T-helper 17 cell (primary cell): Measurements from ENCODE around the gene RPEL1. TPM values are rescaled to one million over a fixed set of nuclear protein-coding genes. Genes with fewer than 3 reads are reported as not detected.
"Not testable (repeated sequence)": the region's sequence is repeated elsewhere in the genome, so short reads cannot be mapped to it uniquely, and the experiment has no call there.

Source experiments
- ATAC-seq: fragments of 150-1000 bp; cut with Tn5 transposase; 2 replicates; pipeline ENCODE4 v1.10.0; 2021; ENCODE audit warnings: mild to moderate bottlenecking, moderate library complexity
- DNase-seq, 3 donors: peaks; one replicate each; pipeline versions ENCODE4 v3.0.0 to v3.0.0-alpha.2; 2020 to 2021
- H3K9me3 ChIP-seq: one replicate; pipeline ENCODE4 v1.7.0; 2013; ENCODE audit warnings: low read length, mild to moderate bottlenecking; ENCODE audit not compliant: control insufficient read depth, poor library complexity, severe bottlenecking
- H3K27ac Mint-ChIP-seq: one replicate; pipeline ENCODE4 v1.8.0; 2022; ENCODE audit warnings: mild to moderate bottlenecking, moderate library complexity, mixed read lengths
- H3K27me3 Mint-ChIP-seq: one replicate; pipeline ENCODE4 v1.8.0; 2022; ENCODE audit warnings: mixed read lengths
- H3K36me3 Mint-ChIP-seq: one replicate; pipeline ENCODE4 v1.8.0; 2022; ENCODE audit warnings: low read depth, mixed read lengths
- H3K4me1 Mint-ChIP-seq: one replicate; pipeline ENCODE4 v1.8.0; 2022; ENCODE audit warnings: mild to moderate bottlenecking, mixed read lengths
- H3K4me3 Mint-ChIP-seq: one replicate; pipeline ENCODE4 v1.8.0; 2022; ENCODE audit warnings: mild to moderate bottlenecking, moderate library complexity, mixed read lengths
- total RNA-seq, 4 donors: library from RNA in 2 of 4; stranded (reverse) in 2 of 4; gene quantifications; one replicate each; pipeline ENCODE4 v1.2.3 and lab custom pipeline; 2022 to 2026

The RPEL1 gene
- total RNA-seq, 2 donors from 2014 or later, result not detected

GRCh38 chr10:103215601-103216000 lies 30.1 kb upstream of the RPEL1 start:
- Mint-ChIP-seq H3K27ac (no peak overlapping the region), H3K4me3 (no peak overlapping the region), H3K4me1 (no peaks in the 10 kb centered on the region), H3K36me3 (peaks cover 2% of the 10 kb centered on the region), H3K27me3 (peaks cover 11% of the 10 kb centered on the region)
- H3K9me3 ChIP-seq, result no peaks in the 10 kb centered on the region
- no peak for ATAC-seq
- no peak for DNase-seq

GRCh38 chr10:103216362-103216761 lies 29.3 kb upstream of the RPEL1 start:
- not testable (repeated sequence) for H3K27ac Mint-ChIP-seq, H3K9me3 ChIP-seq, H3K4me1 Mint-ChIP-seq, ATAC-seq, H3K4me3 Mint-ChIP-seq, DNase-seq, H3K36me3 Mint-ChIP-seq
- H3K27me3 Mint-ChIP-seq, result peaks cover 11% of the 10 kb centered on the region

DNA sequence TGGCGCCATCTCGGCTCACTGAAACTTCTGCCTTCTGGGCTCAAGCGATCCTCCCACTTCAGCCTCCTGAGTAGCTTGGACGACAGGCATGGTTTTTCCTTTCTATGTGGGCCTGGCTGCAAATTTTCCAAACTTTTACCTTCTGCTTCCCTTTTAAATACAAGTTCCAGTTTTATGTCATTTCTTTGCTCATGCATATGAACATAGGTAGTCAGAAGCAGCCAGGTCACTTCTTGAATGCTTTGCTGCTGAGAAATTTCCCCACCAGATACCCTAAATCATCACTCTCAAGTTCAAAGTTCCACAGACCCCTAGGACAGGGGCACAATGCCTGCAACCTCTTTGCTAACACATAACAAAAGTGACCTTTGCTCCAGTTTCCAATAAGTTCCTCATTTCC lies 21.6 kb upstream of the RPEL1 start:
- H3K9me3 ChIP-seq, result no peaks in the 10 kb centered on the region
- no peaks in the 10 kb centered on the region for H3K4me1 Mint-ChIP-seq
- H3K27me3 Mint-ChIP-seq, result no peaks in the 10 kb centered on the region
- no peak overlapping the region for H3K27ac Mint-ChIP-seq
- no peaks in the 10 kb centered on the region for H3K36me3 Mint-ChIP-seq
- DNase-seq (no peak), ATAC-seq (no peak)
- H3K4me3 Mint-ChIP-seq, result no peak overlapping the region

- not testable (repeated sequence) for H3K9me3 ChIP-seq, H3K4me1 Mint-ChIP-seq, H3K27me3 Mint-ChIP-seq, H3K36me3 Mint-ChIP-seq, H3K4me3 Mint-ChIP-seq, DNase-seq, H3K27ac Mint-ChIP-seq, ATAC-seq
Measured at GRCh38 chr10:103224721-103225120, 21.0 kb upstream of the RPEL1 start.

DNA sequence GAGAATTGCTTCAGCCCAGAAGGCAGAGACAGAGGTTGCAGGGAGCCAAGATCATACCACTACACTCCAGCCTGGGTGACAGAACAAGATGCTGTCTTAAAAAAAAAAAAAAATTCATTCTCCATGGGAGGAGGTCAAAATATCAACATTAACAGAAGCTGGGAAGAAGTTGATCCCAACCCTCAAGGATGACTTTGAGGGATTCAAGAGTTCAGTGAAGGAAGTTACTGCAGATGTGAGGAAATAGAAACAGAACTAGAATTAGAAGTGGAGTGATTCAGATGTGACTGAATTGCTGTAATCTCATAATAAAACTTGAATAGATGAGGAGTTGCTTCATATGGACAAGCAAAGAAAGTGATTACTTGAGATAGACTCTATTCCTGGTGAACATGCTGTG lies 19.7 kb upstream of the RPEL1 start:
- ATAC-seq (no peak), DNase-seq (no peak)
- Mint-ChIP-seq H3K4me1 (no peaks in the 10 kb centered on the region), H3K36me3 (no peaks in the 10 kb centered on the region), H3K27ac (no peak overlapping the region), H3K4me3 (no peak overlapping the region), H3K27me3 (no peaks in the 10 kb centered on the region)
- no peaks in the 10 kb centered on the region for H3K9me3 ChIP-seq

DNA sequence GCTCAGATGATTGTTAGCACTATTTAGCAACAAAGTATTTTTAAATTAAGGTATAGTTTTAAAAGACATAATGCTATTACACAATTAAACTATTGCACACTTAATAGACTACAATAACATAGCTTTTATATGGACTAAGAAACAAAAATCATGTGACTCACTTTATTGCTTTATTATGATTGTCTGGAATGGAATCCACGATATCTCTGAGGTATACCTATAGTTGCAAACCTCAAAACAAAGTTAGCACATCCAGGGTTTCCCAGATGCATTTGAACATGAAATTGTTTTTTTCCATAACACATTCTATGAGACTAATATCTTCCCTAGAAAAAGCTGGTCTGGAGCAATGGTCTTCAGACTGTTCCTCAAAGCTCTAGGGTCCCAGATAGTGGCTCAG lies 18.3 kb upstream of the RPEL1 start:
- H3K36me3 Mint-ChIP-seq, result peaks cover 2% of the 10 kb centered on the region
- peaks cover 6% of the 10 kb centered on the region for H3K27me3 Mint-ChIP-seq
- no peak overlapping the region for H3K4me3 Mint-ChIP-seq
- no peak overlapping the region for H3K27ac Mint-ChIP-seq
- no peak for DNase-seq
- no peaks in the 10 kb centered on the region for H3K9me3 ChIP-seq
- peaks cover 3% of the 10 kb centered on the region for H3K4me1 Mint-ChIP-seq
- ATAC-seq, result no peak

- no peak overlapping the region for H3K27ac Mint-ChIP-seq
- peaks cover 15% of the 10 kb centered on the region for H3K27me3 Mint-ChIP-seq
- no peak for DNase-seq
- H3K36me3 Mint-ChIP-seq, result peaks cover 4% of the 10 kb centered on the region
- no peak for ATAC-seq
- H3K4me3 Mint-ChIP-seq, result no peak overlapping the region
- H3K4me1 Mint-ChIP-seq, result peaks cover 9% of the 10 kb centered on the region
- H3K9me3 ChIP-seq, result no peaks in the 10 kb centered on the region
Measured at GRCh38 chr10:103231047-103231551, 14.6 kb upstream of the RPEL1 start.

DNA sequence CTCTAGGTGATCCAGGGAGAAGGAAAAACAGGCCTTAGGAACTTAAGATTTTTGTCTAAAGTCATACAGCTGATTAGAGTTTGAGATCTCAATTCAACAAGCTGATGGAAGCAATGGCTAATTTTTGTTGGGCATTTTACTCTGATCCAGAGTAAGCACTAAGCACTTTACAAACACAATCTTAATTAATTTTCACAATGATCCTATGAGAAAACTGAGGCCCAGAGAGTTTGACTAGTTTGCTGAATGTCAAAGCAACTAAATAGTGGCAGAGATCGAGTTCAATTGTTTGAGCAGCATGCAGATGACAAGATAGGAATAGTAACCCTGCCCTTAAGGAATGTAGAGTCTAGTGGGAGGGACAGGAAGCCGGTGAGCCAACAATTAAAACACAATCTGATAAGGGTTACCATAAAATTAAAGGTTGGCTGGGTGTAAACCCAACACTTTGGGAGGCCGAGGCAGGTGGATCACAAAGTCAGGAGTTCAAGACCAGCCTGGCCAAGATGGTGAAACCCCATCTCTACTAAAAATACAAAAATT lies 13.5 kb upstream of the RPEL1 start:
- no peak for ATAC-seq
- Mint-ChIP-seq H3K4me1 (peaks cover 9% of the 10 kb centered on the region), H3K4me3 (no peak overlapping the region), H3K27ac (no peak overlapping the region), H3K27me3 (peaks cover 15% of the 10 kb centered on the region), H3K36me3 (peaks cover 4% of the 10 kb centered on the region)
- no peaks in the 10 kb centered on the region for H3K9me3 ChIP-seq
- DNase-seq, result no peak

- Mint-ChIP-seq H3K27me3 (peaks cover 15% of the 10 kb centered on the region), H3K27ac (no peak overlapping the region), H3K36me3 (peaks cover 4% of the 10 kb centered on the region), H3K4me1 (peaks cover 9% of the 10 kb centered on the region), H3K4me3 (no peak overlapping the region)
- ATAC-seq (no peak), DNase-seq (no peak)
- H3K9me3 ChIP-seq, result no peaks in the 10 kb centered on the region
Measured at GRCh38 chr10:103232772-103233488, 12.8 kb upstream of the RPEL1 start.

DNA sequence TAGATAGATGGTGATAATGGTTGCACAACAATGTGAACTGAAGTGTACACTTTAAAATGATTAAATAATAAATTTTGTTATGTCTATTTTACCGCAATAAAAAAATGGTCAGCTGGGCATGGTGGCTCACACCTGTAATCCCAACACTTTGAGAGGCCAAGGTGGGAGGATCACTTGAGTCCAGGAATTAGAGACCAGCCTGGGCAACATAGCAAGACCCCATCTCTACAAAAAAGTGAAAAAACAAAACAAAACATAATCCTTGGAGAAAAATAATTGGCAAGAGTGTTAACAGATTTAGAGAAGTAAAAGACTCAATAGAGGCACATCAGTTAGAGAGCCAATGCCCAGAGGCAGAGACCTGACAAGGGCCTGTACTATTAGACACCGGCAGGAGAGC lies 9.9 kb upstream of the RPEL1 start:
- Mint-ChIP-seq H3K27ac (no peak overlapping the region), H3K4me3 (no peak overlapping the region), H3K4me1 (peaks cover 19% of the 10 kb centered on the region), H3K27me3 (peaks cover 19% of the 10 kb centered on the region), H3K36me3 (peaks cover 4% of the 10 kb centered on the region)
- DNase-seq (no peak), ATAC-seq (no peak)
- H3K9me3 ChIP-seq, result no peaks in the 10 kb centered on the region

DNA sequence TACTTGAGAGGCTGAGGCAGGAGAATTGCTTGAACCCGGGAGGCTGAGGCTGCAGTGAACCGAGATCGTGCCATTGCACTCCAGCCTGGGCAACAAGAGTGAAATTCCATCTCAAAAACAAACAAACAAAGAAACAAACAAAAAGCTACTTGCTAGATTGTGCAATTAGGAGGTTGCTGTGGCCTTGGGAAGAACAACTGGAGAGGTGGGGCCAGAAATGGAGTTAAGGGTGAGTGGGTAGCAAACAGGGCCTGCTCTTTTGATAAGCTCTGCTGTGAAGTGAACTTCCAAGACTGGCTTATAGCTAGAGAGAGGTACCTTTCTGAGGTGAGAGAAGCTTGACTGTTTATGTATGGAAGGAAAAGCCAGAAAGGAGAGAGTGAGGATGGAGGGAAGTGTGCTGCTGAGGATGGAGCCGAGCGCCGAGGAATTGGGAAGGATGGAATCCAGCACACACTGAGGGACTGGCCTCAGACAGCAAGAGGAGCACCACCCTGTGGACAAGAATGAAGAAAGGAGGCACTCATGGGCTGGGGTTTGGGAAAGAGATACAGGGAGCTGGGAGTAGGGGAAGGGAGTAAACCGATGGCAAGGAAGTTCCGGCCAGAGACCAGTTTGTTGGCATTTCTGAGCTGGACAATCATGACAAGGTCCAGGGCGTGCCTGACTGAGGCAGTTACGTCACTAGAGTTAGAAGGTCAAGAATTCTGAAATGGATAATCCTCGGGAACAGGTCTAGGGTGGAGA lies 7.0 kb upstream of the RPEL1 start:
- H3K4me1 Mint-ChIP-seq, result peaks cover 12% of the 10 kb centered on the region
- H3K27ac Mint-ChIP-seq, result no peak overlapping the region
- ATAC-seq, result no peak
- no peaks in the 10 kb centered on the region for H3K9me3 ChIP-seq
- no peaks in the 10 kb centered on the region for H3K36me3 Mint-ChIP-seq
- H3K4me3 Mint-ChIP-seq, result no peak overlapping the region
- no peak for DNase-seq
- H3K27me3 Mint-ChIP-seq, result peaks cover 9% of the 10 kb centered on the region

DNA sequence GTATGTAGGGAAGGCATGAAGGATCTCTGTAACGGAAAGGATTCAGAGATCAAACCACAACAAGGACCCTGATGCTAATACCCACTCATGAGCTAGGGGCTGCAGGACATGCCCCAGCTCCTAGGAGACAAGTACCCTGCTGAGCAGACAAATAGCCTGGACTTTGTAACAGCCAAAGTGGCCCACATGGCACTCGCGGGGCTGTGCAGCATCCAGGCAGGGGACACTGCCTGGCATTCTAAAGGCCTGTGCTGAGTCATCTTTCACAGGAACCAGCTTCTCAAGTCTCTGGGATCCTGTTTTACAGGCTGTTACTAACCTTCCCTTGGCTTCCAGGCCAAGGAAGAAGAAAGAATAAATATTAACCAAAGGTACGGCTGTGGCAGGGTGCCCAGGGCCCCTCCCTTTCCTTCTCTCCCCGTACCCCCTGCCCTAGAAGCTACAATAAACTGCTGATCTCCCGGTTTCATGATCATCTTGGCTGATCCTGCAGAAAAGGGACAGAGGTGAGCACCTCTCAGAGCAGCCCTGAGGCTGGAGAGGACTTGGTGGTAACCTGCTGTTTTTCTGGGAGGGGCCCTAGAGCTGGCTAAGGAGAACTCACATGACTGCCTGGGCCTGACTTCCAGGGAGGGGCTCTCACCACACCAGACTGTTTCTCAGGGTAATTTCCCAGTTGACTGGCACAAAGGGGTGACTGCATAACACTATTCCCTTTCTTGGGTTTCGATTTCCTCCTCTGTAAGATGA lies 4.2 kb upstream of the RPEL1 start:
- Mint-ChIP-seq H3K4me1 (peaks cover 15% of the 10 kb centered on the region), H3K36me3 (no peaks in the 10 kb centered on the region), H3K4me3 (no peak overlapping the region), H3K27me3 (peaks cover 24% of the 10 kb centered on the region), H3K27ac (no peak overlapping the region)
- H3K9me3 ChIP-seq, result no peaks in the 10 kb centered on the region
- no peak for DNase-seq
- peak; percentile 33 for ATAC-seq

GRCh38 chr10:103244666-103245271 lies 918 bp upstream of the RPEL1 start:
- peaks cover 11% of the 10 kb centered on the region for H3K4me1 Mint-ChIP-seq
- H3K27me3 Mint-ChIP-seq, result peaks cover 27% of the 10 kb centered on the region
- H3K27ac Mint-ChIP-seq, result no peak overlapping the region
- no peaks in the 10 kb centered on the region for H3K9me3 ChIP-seq
- no peak overlapping the region for H3K4me3 Mint-ChIP-seq
- H3K36me3 Mint-ChIP-seq, result no peaks in the 10 kb centered on the region
- DNase-seq (peak; percentile 20 to 49 (median 30)), ATAC-seq (peak; percentile 67)
